Activated CD4-positive, CD25-positive, alpha-beta regulatory T cell treated with anti-CD3 and anti-CD28 coated beads, Interleukin-2, amount 50 U/mL, for 72 hours (primary cell): Measurements from ENCODE around the gene HPGD.

Experiments
- DNase-seq: peaks from one replicate; pipeline ENCODE4 v3.0.0; 2021

The HPGD gene

DNA sequence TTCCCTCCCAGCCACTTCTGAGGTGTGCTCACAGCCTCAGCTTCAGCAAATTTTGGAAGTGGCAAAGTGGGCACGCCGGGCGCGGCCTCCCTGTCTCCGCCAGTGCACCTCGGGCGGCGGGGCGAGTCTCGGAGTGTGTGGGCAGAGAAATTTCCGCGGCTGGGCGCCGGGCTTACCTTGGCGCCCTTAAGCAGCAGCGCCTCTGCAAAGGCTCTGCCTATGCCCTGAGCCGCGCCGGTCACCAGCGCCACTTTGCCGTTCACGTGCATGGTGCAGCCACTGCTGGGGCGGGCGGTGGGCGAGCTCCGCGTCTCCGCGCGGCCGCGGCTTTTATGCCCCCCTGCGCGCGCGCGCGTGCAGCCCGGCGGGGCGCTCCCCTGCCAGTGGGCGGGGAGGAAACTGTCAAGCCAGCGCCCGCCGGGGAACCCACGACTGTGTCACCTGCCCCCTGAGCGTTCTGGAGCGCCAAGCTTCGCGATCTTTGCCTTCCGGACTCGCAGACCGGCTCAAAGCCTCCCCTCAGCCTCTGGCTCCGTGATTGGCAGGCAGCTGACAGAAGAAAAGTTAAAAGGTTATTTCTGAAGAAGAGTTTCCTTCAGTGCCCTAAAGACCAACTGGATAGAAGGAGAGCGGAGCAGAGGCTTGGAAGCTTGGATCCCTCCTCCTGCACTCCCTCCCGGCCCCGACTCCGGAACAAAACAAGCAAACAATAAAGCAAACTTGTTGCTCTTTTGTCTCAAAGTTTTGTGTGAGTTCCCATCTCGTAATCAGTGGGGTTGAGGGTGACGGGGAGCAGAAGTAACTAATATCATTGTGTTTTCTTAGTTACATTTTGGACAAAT, at the start of gene HPGD:
HPGD (minus strand) TSS at position 306 of the 842 bp plus-strand sequence; CDS start at position 269, 37 bp downstream.
- DNase-seq, result peak; percentile 63

DNA sequence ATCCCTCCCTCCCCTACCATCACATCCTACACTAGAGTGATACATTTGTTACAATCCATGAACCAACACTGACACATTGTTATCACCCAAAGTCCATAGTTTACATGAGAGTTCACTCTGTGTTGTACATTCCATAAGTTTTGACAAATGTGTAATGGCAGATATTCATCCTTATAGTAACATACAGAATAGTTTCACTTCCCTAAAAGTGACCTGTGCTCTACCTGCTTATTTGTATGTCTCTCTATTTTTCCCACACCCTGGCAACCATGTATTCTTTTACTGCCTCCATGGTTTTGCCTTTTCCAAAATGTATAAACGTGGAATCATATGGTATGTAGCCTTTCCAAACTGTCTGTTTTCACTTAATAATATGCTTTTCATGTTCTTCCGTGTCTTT, 42.2 kb upstream of the HPGD start:
- no peak for DNase-seq

DNA sequence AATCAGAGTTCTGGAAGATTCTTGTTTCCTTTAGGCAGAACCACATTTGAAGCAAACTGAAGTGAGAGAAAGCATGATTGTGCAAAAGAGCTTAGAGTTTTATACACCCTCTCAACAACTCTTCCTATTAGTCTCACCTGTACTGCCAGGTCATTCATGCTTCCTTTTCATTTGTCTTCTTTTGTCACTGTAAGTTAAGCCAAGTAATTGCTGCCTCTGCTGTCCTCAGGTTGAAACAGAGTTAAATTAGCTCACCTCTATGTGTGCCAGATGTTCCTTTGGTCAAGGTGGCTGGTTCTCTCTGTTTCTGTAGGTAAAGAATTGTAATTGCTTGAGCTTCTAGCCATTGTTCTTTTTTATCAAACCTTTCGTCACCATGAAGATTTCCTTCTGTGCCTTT, 41.1 kb upstream of the HPGD start:
- no peak for DNase-seq

DNA sequence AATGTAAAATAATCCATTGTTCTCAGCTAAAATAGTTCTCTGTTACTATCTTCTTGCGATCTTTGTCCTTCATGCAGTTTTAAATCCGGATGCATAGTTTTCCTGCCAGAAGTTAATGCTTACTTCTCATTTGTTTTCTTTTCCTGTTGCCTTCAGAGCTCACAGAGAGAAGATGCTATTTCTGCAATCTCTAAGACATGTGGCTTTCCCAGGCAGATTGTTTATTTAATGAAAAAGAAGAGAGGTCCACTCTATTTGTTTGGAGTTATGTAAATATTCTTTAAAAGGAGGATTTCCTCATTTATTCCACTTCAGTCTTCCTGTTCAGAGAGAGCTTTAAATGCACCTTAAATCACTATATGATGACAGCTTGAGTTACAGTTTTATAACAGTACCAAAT, 39.3 kb upstream of the HPGD start:
- DNase-seq, result no peak

DNA sequence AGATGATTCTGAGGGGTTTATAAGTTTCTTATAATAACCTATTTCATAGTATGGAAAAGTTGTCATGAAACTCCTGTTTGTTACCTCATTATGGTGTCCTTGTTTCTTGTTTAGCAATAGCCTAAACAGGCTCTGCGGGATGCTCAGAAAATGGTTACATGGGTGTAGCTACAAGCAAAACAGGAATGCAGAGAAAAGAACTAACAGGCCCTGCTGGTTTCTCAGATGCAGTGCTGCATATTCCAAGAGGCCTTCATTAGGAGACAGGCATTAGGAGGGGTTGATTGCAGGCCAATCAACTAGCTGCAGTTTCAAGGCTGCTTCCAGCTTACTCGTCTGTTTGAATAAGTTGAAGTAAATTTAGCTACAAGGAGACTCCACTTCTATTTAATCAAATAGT, 37.6 kb upstream of the HPGD start:
- no peak for DNase-seq

DNA sequence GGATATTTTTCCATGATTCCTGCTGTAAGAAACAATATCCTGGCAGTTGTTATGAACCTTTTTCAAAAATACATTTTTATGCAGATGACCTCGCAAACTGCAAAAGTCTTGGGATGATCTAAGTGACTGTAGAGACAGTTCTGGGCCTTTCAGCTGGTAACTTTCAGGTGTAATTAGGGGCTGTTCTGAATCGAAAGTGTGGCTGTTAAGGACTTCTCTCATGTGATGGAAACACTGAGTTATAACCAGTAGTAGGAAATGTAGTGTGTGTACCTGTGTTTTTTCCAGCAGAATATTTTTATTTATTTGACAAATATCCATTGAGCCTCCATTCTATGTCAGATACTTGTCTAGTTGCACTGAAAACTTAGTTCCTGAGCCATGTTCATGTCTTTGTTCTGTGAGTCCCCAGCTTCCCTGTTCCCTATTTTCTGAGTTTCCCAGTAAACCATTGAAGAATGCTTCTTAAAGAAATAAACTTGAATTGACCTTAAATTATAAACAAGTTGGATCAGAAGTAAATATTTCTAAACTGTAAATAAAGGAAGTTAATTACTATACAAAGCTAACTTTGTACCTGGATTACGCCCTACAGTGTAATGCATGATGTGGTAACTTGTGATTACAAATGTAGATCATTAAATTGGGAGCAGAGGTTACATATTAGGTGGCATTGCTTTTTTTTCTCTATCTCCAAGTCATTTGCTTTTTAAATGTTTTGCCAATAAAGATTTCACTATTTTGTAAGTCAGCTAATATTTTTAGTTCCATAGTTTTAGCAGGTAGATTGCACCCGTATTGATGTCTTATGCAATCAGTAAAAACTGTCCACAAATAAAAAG, 33.7 kb upstream of the HPGD start:
- no peak for DNase-seq

DNA sequence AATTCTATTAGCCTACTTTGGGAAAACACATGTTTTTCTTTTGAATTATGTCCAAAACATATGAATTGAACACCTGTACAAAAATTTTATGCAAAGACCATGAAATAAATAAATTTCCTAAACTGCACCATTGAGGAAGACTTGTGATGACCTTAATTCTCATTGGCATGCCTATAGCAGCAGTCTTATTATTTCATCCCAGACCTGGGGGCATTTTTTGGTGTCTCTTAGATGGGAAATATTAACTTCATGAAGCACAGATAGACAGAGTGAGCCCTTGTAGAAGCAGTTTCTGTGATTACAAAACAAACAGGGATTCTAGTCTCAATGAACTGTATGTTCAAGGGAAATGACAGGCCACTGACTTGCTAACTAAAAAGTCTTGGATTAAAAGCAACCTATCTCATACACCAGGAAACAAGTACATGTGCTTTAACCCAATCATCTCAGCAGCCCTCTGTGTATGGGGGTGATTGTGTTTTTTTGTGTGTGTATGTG, 32.0 kb upstream of the HPGD start:
- DNase-seq, result no peak

DNA sequence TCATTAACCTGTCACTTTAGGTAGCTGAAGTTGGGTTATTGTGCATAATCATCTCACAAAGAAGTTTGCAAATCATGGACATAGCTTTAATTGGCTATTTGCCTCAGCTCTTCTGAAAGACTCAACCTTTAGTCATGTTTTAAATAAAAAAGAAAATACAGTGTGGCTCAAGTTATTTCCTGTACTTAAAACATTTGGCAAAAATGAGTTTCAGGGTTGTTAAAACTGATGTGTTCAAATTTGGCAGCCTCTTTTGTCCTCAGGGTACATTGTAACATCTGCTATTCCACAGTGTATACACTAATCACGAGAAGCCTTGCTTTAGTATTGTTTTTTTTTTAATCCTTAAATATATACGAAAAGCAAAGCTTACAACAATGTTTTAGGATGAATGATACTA, 31.5 kb upstream of the HPGD start:
- no peak for DNase-seq

DNA sequence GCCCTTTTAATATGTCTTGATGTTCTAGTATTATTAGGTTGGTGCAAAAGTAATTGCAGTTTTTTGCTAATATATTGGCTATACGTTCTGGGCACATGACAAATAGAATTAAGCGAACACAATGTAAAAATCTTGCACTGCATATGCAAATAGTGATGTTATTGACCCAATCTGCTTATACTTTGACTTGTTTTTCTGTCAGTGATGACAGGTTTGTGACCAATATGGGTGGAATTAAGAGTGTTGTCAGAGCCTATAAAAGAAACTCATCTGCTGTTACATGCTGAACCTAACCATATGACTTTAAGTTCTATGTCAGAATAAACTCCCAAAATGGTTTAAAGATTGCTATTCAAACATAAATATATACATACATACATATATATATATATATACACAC, 30.7 kb upstream of the HPGD start:
- no peak for DNase-seq

DNA sequence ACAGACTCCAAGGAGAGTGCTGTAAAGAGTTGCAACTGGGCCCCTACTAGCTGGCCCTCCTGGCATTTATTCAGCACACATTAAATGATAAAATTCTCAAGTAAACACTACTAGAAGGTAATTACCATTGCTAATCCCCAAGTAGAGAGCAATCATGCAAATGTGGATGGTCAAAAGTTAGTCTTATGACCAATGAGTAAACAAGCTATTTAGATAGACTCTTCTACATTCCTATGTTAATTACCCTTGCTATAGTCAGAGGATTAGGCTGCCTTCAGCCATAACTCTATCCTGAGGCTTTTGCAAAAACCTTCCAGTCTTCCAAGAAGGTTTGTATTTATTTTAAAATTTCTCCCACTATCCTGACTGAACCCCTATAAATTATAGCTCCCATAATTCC, 28.3 kb upstream of the HPGD start:
- DNase-seq, result no peak

DNA sequence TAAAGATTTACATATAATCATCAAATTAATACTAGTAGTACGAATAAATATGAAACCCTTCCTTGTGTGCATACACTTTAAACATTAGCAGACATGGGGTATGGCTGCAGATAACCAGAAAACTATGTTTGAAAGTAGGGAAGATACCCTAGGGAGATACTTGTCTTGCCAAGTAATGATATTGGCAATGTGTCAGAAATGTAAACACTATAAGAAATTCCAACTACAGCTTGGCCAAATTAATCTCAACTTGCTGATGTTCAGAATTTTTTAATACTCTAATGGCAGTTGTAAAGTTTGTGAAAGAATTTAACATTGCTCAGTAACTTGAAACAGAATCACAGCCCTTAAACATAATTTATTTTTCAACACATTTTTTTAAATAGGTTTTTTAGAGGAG, 27.4 kb upstream of the HPGD start:
- DNase-seq, result no peak

DNA sequence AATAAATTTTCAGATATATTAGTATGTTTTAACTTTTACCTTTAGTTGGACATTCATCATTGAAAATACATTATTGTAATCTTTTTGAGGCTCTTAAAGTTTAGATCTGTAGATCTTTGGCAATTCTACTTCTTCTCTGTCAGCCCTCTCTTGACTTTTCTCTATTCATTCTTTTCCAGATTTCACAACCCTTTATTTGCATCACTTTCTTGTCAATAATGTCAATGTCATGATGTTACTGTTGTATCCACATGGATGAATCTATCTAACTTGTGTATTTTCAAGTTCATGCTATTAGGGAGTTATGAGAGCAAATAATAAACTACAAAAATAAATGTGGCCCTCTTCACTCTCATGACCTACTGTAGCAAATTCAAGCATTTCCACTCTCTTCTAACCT, 23.0 kb upstream of the HPGD start:
- DNase-seq, result no peak

DNA sequence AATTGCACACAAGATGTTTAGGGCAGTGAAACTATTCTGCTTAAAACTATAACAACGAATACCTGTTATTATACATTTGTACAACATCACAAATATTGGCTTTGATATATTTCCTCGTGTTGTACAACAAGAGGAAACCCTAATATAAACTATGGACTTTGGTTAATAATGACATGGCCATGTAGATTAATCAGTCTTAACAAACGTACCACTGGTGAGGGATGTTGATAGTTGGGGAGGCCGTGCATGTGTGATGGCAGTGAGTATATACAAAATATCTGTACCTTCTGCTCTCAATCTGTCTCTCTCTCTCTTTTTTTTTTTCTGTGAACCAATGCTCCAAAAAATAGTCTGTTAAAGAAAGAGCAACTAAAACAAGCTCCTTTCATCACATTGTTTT, 22.2 kb upstream of the HPGD start:
- no peak for DNase-seq

DNA sequence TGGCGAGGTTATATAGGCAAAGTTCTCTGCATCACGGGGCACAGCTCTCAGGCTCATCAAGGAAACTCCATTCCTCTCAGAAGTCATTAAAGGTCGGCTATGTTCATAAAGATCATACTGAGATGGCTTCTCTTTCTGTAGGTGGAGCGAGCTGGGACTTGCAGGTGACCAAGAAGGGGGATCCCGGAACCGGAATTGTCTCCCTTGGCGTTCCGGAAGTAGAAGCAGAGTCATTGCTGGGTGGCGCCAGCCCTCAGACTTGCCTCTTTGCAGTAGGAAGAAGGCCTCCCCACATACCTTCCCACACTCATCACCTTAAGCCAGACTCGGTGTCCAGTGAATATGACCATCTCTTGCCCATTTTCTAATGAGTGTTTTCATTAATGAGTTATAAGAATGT, 17.9 kb upstream of the HPGD start:
- no peak for DNase-seq

DNA sequence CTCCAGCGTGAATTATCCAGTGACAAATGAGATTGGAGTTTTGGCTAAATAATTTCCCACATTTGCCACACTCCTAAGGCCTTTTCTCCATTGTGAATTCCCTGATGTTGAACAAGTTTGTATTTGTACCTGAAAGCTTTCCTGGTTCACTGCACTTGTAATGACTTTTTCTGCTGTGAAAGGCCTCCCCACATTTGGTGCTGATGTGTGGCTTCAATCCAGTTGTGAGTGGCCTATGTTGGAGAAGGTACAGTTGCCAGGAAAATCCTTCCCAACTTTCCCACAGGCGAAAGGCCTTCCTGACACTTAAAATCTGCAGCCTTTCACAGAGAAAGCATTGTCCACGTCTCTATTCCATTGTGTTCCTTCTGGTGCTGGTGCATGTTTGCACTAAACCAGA, 17.3 kb upstream of the HPGD start:
- DNase-seq, result no peak

DNA sequence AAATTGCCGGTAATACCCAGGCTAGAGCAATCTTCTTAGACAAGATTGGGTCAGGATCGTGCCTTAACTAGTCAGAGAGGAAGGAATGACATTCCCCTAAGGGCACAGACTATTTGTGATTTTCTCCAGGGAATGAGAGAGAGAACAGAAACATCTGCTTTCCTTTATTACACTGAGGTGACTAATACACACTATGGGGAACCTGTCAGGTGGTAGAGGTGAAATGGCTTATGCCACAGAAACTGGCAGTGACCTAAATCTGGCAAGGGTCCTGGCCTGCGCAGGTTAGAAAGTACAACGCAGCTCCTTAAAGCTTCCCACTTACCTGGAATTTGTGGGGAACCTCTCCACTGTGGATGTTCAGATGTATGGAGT, 16.6 kb upstream of the HPGD start:
- DNase-seq, result no peak

DNA sequence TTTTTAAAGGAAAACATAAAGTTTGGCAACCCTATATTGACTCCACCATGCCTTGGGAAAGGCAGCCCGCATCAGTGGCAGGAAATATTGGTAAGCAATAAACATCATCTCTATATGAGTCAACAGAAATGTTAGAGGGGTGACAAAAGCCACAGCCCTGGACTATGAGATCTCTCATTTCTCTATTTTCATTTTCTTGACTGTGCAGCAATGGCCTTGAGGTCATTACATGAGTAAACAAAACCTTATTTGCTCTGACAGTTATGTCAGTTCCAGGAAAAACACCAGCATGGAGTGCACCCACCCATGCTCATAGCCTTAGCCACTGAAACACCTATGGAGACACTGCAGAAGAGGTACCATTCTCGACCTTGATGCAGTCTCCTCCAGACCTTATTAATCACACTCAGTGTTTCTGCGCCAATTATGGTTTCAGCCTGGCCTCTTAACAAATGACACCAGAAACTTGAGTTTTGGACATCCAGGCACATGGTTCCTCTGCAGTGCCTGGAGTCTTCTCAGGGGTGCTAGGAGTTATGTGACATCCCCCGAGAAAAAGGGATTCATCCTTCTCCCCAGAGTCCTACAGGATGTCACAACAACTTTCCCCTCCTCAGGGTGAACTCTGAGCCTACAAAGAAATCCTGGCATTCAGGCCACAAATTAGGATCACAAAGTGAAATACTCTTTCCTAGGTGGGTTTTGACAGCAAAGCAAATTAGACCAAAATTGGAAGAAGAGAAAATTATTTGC, 16.0 kb upstream of the HPGD start:
- no peak for DNase-seq

DNA sequence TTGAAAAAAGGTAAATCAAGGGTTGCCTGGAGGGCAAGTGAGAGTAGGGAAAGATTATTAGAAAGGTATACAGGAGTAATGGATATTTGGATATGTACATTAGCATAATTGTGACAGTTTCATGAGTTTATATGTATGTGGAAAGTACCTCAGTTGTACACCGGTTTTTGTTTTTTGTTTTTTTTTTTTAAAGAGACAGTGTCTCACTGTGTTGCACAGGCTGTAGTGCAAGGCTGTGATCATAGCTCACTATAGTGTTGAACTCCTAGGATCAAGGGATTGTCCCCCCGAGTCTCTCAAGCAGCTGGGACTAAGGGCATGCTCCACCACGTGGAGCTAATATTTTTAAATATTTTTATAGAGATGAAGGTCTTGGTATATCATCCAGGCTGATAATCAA, 15.3 kb upstream of the HPGD start:
- DNase-seq, result no peak

DNA sequence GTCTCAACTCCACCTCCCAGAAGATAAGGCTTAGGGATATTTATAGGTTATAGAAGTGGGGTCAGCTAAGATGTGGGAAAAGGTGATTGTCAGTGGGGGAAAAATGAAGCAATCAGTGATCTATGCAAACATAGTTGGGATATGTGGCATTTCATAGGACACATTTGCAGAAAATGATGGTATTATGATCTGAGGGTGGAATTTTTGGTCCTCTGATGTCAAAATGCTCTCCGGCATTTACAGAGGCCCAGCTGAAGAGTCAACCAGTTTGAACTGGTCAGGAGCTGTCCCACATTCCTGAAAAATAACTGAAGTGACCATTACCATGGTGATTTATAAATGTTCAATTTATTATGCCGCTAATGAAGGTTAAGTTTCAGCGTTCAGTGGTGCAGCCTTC, 12.2 kb upstream of the HPGD start:
- DNase-seq, result no peak

DNA sequence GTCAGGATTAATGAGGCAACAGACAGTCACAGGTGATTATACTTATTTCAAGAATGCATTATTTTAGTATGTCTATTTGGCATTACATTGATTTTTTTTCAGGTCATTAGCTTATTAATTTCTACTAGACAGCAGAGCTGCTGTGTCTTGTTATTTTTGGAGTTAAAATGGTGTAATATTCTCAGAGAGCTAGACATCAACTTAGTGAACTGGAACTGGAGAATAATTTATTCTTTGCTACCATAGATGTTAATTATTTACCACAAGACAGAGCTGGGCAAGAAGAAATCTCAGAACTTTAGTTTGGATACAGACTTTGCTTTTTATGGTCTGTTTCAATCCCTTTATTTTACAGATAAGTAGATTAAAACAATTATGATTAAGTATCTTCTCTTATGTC, 10.2 kb upstream of the HPGD start:
- DNase-seq, result no peak

DNA sequence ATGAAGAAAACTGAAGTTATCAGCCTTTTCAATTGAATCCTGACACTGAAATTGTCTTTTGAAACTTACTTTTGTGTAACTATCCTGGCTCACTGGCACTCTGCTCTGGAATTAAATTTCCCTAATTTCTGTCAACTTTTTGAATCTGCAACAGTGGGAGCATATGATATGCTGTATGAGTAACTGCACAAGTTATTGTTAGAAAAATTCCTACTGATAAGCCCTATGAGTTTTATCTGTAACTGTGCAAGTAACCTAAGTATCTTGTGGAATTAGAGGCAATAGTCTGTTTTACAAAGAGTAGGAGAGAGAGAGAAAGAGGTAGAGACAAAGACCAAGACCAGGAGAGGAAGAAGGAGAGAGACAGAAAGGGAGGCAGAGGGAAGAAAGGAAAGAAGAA, 9.2 kb upstream of the HPGD start:
- no peak for DNase-seq

DNA sequence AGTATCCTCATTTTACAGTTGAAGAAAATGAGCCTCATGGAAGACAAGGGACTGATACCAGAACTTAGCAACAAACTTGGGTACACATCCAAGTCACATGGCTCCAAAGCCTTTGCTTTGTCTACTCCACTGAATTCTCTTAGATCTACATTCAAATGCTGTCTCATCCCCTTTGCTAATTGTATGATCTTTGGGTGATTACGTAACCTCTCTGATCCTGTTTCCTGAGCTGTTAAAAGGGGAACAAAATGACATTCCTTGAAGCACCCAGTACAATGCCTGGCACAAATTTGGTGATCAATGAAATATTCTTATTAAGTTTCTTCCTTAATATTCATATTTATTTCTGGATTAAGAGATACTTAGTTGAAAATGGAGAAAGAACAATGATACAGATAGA, 5.9 kb upstream of the HPGD start:
- no peak for DNase-seq

DNA sequence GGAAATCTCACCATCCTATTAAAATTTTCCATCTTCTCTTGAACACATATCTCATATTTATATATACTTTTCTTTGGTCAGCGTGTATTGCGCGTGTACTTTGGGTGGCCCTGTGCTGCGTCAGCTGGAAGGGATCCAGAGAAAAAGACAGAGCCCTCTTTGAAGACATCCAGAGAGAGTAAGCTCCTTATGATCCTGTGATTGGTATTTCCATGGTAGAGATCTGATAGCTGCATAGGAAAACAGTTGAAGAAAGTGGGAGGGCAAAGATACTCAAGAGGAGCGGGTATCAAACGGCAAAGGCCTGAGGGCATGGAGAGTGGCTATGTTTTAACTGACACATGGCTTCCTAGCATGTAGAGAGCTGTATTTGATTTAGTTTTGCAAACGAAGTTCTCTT, 4.4 kb upstream of the HPGD start:
- no peak for DNase-seq

DNA sequence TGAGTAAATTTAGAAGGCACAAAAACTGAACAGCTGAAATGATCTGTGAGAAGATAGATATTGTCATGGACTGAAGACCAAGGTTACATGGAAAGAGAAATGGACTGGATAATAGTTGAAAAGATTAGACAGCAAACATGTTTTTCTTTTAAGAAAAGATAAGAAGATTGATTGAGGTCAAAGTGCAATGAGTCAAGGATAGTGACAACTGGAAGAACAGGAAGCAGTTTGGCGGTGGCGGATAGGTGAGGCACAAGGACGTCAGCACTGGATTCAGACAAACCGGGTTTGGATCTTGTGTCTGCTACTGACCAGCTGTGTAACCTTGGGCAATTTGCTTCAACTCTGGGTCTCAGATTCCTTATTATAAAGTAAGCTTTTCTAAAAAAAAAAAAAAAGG, 2.0 kb upstream of the HPGD start:
- no peak for DNase-seq
